ENCODE results near the gene PCDH1. TPM values are rescaled to one million over a fixed set of nuclear protein-coding genes. Genes with fewer than 3 reads are reported as not detected.

PCDH1 gene
- polyA plus RNA-seq, 1 experiment: 0.12 TPM

DNA sequence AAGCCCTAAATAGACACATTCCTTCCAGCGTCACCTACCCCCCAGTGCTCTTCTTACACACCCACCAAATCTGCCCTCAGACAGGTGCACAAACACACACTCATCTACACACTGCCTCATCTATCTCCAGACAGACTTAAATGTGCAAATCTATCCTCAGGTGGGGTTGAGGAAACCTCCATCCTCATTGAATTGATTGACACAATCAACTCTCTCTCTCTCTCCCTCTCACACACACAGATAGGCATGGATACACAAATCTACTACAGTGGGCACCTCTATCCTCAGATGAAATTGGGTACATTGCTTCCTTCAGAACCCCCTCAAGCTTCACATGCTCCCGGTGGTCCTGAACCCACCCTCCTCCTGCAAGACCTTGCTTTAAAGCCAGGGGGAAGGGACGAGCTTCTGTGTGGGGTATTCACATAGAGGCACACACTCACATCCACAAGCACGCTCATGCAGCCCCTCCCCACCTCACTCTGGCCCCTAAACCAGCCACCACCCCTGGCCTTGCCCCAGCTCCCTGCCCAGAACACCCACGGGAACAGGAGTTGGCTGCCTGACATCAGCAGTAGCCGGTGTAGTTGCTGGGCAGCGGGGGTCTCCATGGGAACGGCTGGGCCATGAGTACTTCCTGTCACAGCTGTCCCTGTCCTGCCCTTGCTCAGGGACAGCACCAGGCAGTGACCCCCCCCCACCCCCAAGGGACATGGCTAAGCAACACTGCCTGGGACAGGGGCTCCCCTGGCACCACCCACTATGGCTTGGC, 22.8 kb downstream of the PCDH1 start:
- no peak overlapping the region for H3K27ac ChIP-seq (ENCODE audit: low read depth, low read length)

DNA sequence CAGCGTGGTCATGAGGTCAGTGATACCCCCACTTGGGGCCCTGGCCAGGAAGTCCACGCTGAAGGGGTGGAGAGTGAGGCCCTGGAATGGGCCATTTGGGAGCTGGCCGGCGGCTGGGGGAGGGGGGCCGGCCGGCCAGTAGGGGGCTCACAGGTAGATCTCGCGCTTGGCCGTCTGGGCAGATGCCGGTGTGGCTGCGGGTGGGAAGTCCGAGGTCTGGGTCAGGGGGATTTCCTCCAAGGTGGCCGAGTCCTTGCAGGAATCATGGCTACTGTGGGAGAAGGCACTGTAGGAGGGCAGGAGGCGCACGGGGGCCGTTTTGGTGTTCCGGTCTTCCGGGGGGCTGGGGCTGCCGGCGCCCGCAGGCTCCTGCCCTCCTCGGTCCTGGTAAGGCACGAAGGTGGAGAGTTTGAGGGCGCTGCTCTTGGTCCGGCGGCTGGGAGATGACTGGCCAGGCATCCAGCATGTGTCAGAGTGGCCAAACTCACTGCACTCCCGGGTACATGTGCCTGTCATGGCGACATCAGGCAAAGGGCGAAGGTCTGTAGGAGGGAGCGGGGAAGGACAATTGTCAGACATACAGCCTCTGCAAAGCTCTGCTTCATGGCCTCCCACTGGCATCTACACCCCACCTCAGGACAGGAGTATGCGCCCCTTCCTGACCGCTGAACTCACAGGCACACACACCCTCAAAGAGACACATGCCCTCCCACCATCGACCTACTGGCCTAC, 24.1 kb downstream of the PCDH1 start:
- Histone ChIP-seq H3K9me3 (ENCODE audit: control insufficient read depth, insufficient read depth, low read length) (no peaks in the 10 kb centered on the region; the same call in 1 of the 2 replicates), H3K27ac (ENCODE audit: low read depth, low read length) (no peak overlapping the region), H3K4me3 (ENCODE audit: low read depth, low read length) (no peak overlapping the region), H3K27me3 (ENCODE audit: control insufficient read depth, insufficient read depth, low read length) (peaks cover 5% of the 10 kb centered on the region)
- ChIA-PET POLR2A (no interaction called here), CTCF (interaction anchor here (0.7 kb wide), 1 partner anchor 137 kb away, joined by 7 read pairs; no protein-coding TSS in a partner anchor)
- TF ChIP-seq, protein P1, sequence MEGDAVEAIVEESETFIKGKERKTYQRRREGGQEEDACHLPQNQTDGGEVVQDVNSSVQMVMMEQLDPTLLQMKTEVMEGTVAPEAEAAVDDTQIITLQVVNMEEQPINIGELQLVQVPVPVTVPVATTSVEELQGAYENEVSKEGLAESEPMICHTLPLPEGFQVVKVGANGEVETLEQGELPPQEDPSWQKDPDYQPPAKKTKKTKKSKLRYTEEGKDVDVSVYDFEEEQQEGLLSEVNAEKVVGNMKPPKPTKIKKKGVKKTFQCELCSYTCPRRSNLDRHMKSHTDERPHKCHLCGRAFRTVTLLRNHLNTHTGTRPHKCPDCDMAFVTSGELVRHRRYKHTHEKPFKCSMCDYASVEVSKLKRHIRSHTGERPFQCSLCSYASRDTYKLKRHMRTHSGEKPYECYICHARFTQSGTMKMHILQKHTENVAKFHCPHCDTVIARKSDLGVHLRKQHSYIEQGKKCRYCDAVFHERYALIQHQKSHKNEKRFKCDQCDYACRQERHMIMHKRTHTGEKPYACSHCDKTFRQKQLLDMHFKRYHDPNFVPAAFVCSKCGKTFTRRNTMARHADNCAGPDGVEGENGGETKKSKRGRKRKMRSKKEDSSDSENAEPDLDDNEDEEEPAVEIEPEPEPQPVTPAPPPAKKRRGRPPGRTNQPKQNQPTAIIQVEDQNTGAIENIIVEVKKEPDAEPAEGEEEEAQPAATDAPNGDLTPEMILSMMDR (IDR thresholded peaks at IDR 0.05; ENCODE audit: low read depth, low read length): no peak
- no peak for DNase-seq (ENCODE audit: low read depth, low spot score)

More for the DNA sequence above, 22.8 kb downstream of the PCDH1 start:
- ChIA-PET POLR2A (no interaction called here), CTCF (no interaction called here)
- no peaks in the 10 kb centered on the region; the same call in 1 of the 2 replicates for H3K9me3 ChIP-seq (ENCODE audit: control insufficient read depth, insufficient read depth, low read length)
- H3K4me3 ChIP-seq (ENCODE audit: low read depth, low read length): no peak overlapping the region
- H3K27me3 ChIP-seq (ENCODE audit: control insufficient read depth, insufficient read depth, low read length): peaks cover 16% of the 10 kb centered on the region
- no peak for DNase-seq (ENCODE audit: low read depth, low spot score)
- TF ChIP-seq, protein P1 (IDR thresholded peaks at IDR 0.05; ENCODE audit: low read depth, low read length): no peak

DNA sequence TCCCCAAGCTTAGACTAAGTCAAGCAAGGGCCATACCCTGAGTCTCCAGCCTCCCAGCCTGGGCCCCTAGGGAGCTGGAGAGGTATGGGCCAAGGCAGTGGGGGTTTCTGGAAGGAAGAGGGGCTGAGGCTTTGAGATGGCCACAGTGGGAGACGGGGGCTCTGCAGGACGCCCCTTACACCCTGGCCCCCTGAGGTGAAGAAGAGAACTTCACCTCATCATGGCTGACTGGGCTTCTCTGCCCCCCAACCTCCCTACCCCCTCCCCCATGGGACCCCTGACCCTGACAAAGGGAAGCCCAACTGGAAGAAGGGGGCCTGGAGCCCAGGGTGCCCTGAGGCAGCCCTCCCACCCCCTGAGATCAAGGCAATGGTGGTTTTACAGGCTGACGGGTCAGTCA, 25.8 kb downstream of the PCDH1 start:
- ChIA-PET POLR2A (no interaction called here), CTCF (no interaction called here)
- DNase-seq (ENCODE audit: low read depth, low spot score): no peak
- Histone ChIP-seq H3K9me3 (ENCODE audit: control insufficient read depth, insufficient read depth, low read length) (no peaks in the 10 kb centered on the region; the same call in 1 of the 2 replicates), H3K27me3 (ENCODE audit: control insufficient read depth, insufficient read depth, low read length) (peaks cover 5% of the 10 kb centered on the region), H3K27ac (ENCODE audit: low read depth, low read length) (no peak overlapping the region), H3K4me3 (ENCODE audit: low read depth, low read length) (no peak overlapping the region)
- TF ChIP-seq, protein P1 (IDR thresholded peaks at IDR 0.05; ENCODE audit: low read depth, low read length): 0 out of 2 replicates have a peak, but pooled peaks have one; percentile 2

DNA sequence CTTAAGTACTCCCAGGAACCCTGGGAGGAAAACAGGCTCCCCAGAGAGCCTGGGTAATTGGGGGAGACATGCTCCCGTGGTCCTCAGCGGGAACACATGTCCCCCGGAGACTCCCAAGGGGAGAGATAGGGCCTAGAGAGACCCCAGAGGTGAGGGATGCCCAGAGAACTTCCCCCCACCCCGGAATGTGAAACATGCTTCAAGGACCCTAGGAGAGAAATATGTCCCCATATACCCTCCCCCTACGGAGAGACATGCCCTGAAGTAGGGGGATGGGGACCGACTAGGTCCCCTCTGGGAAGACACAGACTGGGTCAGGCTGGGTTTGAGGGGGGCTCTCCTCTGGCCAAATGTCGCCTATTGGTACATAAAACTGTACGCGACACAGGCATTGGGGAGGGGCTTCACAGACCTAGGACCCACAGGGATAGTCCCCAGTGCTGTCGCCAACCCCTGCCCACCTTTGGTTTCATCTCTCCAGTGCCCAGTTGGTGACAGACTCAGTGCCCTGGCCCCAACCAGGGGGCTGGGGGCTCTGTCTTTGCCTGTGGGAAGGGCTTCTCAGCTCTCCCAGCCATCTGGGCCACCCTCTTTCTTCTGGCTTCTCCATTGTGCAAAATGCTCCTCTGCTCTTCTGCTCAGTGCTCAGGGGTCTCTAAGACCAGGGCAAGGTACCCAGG, 26.9 kb downstream of the PCDH1 start:
- CTCF ChIA-PET: no interaction called here
- peaks cover 3% of the 10 kb centered on the region for H3K27me3 ChIP-seq (ENCODE audit: control insufficient read depth, insufficient read depth, low read length)
- no peak overlapping the region for H3K27ac ChIP-seq (ENCODE audit: low read depth, low read length)
- TF ChIP-seq, protein P1 (IDR thresholded peaks at IDR 0.05; ENCODE audit: low read depth, low read length): no peak
- POLR2A ChIA-PET: no interaction called here
- no peaks in the 10 kb centered on the region; the same call in 1 of the 2 replicates for H3K9me3 ChIP-seq (ENCODE audit: control insufficient read depth, insufficient read depth, low read length)
- H3K4me3 ChIP-seq (ENCODE audit: low read depth, low read length): no peak overlapping the region
- no peak for DNase-seq (ENCODE audit: low read depth, low spot score)

All from AG04450 (cell line).